CD14-positive monocyte (primary cell): ENCODE measurements around the gene BUB1B. TPM values are rescaled to one million over a fixed set of nuclear protein-coding genes. Genes with fewer than 3 reads are reported as not detected.

Experiments
- DNase-seq, 3 donors: peaks; one replicate each; pipeline ENCODE4 v3.0.0-alpha.2; 2011 to 2022
- H2AFZ ChIP-seq: 2 replicates; pipeline ENCODE4 v1.6.0; 2012; ENCODE audit warnings: mild to moderate bottlenecking, low read depth, low read length, inconsistent platforms; ENCODE audit not compliant: insufficient read depth, poor library complexity, severe bottlenecking
- H3K27ac ChIP-seq, 2 donors: 1 replicate in 1 of 2; 2 replicates in 1 of 2; pipeline ENCODE4 v1.5.1; 2012 to 2013; ENCODE audit warnings: low read length in 2 of 2, control low read depth in 1 of 2, inconsistent platforms in 1 of 2, low read depth in 1 of 2, mild to moderate bottlenecking in 1 of 2
- H3K27me3 ChIP-seq, 2 donors: one replicate each; pipeline versions ENCODE4 v1.6.0 to v1.6.1; 2011 to 2013; ENCODE audit warnings: low read length in 2 of 2; ENCODE audit not compliant: control insufficient read depth in 2 of 2, insufficient read depth in 2 of 2
- H3K36me3 ChIP-seq, 2 donors: replicated peaks in 1 of 2; 1 replicate in 1 of 2; 2 replicates in 1 of 2; pipeline versions ENCODE4 v1.5.1 to v1.6.1; 2012 to 2013; ENCODE audit warnings: low read length in 2 of 2, control low read depth in 1 of 2, inconsistent platforms in 1 of 2, mild to moderate bottlenecking in 1 of 2; ENCODE audit not compliant: insufficient read depth in 2 of 2, control insufficient read depth in 1 of 2
- H3K4me1 ChIP-seq, 2 donors: 1 replicate in 1 of 2; 2 replicates in 1 of 2; pipeline versions ENCODE4 v1.5.1 to v1.6.1; 2012 to 2013; ENCODE audit warnings: low read length in 2 of 2, control low read depth in 1 of 2, inconsistent platforms in 1 of 2, mild to moderate bottlenecking in 1 of 2, moderate library complexity in 1 of 2; ENCODE audit not compliant: insufficient read depth in 2 of 2, control insufficient read depth in 1 of 2
- H3K4me2 ChIP-seq: replicated peaks from 2 replicates; pipeline ENCODE3; 2012; ENCODE audit warnings: low read length, moderate library complexity, mild to moderate bottlenecking; ENCODE audit not compliant: poor library complexity, severe bottlenecking; ENCODE audit errors: extremely low read depth
- H3K4me3 ChIP-seq, 3 experiments: fragments of 200-600 bp in 1 of 3; sonication (generic) in 1 of 3; replicated peaks in 1 of 3; 1 replicate in 2 of 3; 2 replicates in 1 of 3; pipeline ENCODE4 v1.5.1; 2011 to 2013; ENCODE audit warnings: low read length in 3 of 3, mild to moderate bottlenecking in 3 of 3, control low read depth in 2 of 3, low read depth in 2 of 3, inconsistent platforms in 1 of 3, moderate library complexity in 1 of 3
- H3K79me2 ChIP-seq: 2 replicates; pipeline ENCODE4 v1.6.0; 2012; ENCODE audit warnings: mild to moderate bottlenecking, control low read depth, inconsistent platforms, low read length, moderate library complexity; ENCODE audit not compliant: insufficient read depth
- H3K9ac ChIP-seq: 2 replicates; pipeline ENCODE4 v1.6.0; 2017; ENCODE audit warnings: low read length, mild to moderate bottlenecking; ENCODE audit not compliant: insufficient read depth, poor library complexity, severe bottlenecking
- H3K9me3 ChIP-seq, 2 donors: replicated peaks in 1 of 2; 1 replicate in 1 of 2; 2 replicates in 1 of 2; pipeline versions ENCODE4 v1.5.1 to v1.6.1; 2012 to 2013; ENCODE audit warnings: low read length in 2 of 2, control low read depth in 1 of 2; ENCODE audit not compliant: control insufficient read depth in 1 of 2, insufficient read depth in 1 of 2
- H4K20me1 ChIP-seq: 2 replicates; pipeline ENCODE4 v1.6.0; 2012; ENCODE audit warnings: mild to moderate bottlenecking, low read length, control low read depth, moderate library complexity; ENCODE audit not compliant: insufficient read depth
- H3K27ac Mint-ChIP-seq, 7 donors: one replicate each; pipeline ENCODE4 v1.8.0; 2020; ENCODE audit warnings: mild to moderate bottlenecking in 7 of 7, mixed read lengths in 7 of 7, moderate library complexity in 6 of 7, inconsistent platforms in 2 of 7
- H3K27me3 Mint-ChIP-seq, 3 donors: one replicate each; pipeline ENCODE4 v1.8.0; 2021 to 2022; ENCODE audit warnings: low read depth in 3 of 3, mild to moderate bottlenecking in 3 of 3, mixed read lengths in 3 of 3, moderate library complexity in 3 of 3, inconsistent platforms in 1 of 3
- H3K36me3 Mint-ChIP-seq, 2 donors: one replicate each; pipeline ENCODE4 v1.8.0; 2020; ENCODE audit warnings: mixed read lengths in 2 of 2, inconsistent platforms in 1 of 2, mild to moderate bottlenecking in 1 of 2
- H3K4me1 Mint-ChIP-seq: one replicate; pipeline ENCODE4 v1.8.0; 2020; ENCODE audit warnings: mild to moderate bottlenecking, mixed read lengths
- H3K4me3 Mint-ChIP-seq, 2 donors: one replicate each; pipeline ENCODE4 v1.8.0; 2020; ENCODE audit warnings: mild to moderate bottlenecking in 2 of 2, mixed read lengths in 2 of 2, moderate library complexity in 1 of 2
- H3K9me3 Mint-ChIP-seq, 7 donors: one replicate each; pipeline ENCODE4 v1.8.0; 2020 to 2022; ENCODE audit warnings: mixed read lengths in 7 of 7, mild to moderate bottlenecking in 6 of 7, moderate library complexity in 6 of 7, inconsistent platforms in 2 of 7
- WGBS: methylation state at CpG from one replicate; pipeline ENCODE4 v1.1.5; 2013; ENCODE audit warnings: missing lambda C conversion rate; ENCODE audit not compliant: insufficient coverage; 5-methylcytosine and 5-hydroxymethylcytosine counted together
- intact Hi-C, 2 donors: fragments of 100-400 bp; cut with micrococcal nuclease; formaldehyde crosslinking; loops; one replicate each; pipeline versions ENCODE4 v1.15.0 to v1.15.1; 2023
- polyA plus RNA-seq, 3 donors: library from polyadenylated mRNA; depleted of rRNA in 1 of 3; unstranded in 2 of 3; stranded (reverse) in 1 of 3; fragments of 300-500 nt in 2 of 3; fragments of >200 nt in 1 of 3; fragmentation: Illumina TruSeq in 2 of 3; gene quantifications; 1 replicate in 2 of 3; 2 replicates in 1 of 3; pipeline ENCODE4 v1.2.3, GENCODE V29; 2012 to 2021
- TF ChIP-seq, protein P1 (sequence below): fragments of 200-600 bp; IDR thresholded peaks from one replicate; pipeline ENCODE4 v1.8.0; 2022; ENCODE audit warnings: antibody characterized with exemption, mild to moderate bottlenecking

Gene BUB1B
- polyA plus RNA-seq, 3 donors = 0.01 to 0.51 TPM; not detected in 1

DNA sequence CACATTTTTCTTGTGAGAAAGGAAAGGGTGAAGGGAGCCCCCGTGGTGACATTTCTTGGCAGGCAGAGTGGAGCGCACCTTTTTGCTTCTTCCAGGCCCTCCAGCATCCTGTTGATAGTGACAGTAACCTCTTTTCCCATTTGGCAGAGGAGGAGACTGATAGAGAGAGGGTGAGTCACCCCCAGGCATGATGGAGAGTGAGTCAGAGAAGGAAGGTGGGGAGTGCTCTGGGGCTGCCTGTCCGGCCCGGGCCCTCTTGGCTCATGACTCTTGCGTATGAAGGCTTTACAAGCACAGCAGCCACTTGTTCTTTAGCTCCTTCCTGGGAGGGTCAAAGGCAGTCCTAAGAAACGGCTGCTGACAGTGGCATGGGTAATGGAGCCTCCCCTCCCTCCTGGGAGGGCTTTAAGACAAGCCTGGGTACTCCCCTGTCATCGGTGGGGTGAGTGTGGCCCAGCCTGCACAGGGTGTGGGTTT lies 106.0 kb downstream of the BUB1B start:
- Mint-ChIP-seq H3K36me3 (no peaks in the 10 kb centered on the region), H3K4me1 (peaks cover 6% of the 10 kb centered on the region), H3K27ac (peak overlapping the region in 2 of 7 donors; percentile 57 to 58), H3K27me3 (peaks cover 2 to 12% (median 2%) of the 10 kb centered on the region in 3 donors), H3K9me3 (no peaks in the 10 kb centered on the region), H3K4me3 (no peak overlapping the region)
- 71% methylated on average over 4 of the region's 7 CpGs for WGBS
- Histone ChIP-seq H3K4me3 (no peak overlapping the region), H3K9ac (no peak overlapping the region), H3K9me3 (no peaks in the 10 kb centered on the region), H4K20me1 (no peaks in the 10 kb centered on the region), H3K36me3 (no peaks in the 10 kb centered on the region), H3K79me2 (no peaks in the 10 kb centered on the region), H3K4me2 (no peak overlapping the region), H3K27ac (no peak overlapping the region), H2AFZ (peak overlapping the region; percentile 29), H3K27me3 (no peaks in the 10 kb centered on the region), H3K4me1 (no peaks in the 10 kb centered on the region)
- DNase-seq = peak; percentile 32 to 56 (median 40)
- intact Hi-C loops = no loop called here
- TF ChIP-seq, protein P1, sequence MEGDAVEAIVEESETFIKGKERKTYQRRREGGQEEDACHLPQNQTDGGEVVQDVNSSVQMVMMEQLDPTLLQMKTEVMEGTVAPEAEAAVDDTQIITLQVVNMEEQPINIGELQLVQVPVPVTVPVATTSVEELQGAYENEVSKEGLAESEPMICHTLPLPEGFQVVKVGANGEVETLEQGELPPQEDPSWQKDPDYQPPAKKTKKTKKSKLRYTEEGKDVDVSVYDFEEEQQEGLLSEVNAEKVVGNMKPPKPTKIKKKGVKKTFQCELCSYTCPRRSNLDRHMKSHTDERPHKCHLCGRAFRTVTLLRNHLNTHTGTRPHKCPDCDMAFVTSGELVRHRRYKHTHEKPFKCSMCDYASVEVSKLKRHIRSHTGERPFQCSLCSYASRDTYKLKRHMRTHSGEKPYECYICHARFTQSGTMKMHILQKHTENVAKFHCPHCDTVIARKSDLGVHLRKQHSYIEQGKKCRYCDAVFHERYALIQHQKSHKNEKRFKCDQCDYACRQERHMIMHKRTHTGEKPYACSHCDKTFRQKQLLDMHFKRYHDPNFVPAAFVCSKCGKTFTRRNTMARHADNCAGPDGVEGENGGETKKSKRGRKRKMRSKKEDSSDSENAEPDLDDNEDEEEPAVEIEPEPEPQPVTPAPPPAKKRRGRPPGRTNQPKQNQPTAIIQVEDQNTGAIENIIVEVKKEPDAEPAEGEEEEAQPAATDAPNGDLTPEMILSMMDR = no peak

DNA sequence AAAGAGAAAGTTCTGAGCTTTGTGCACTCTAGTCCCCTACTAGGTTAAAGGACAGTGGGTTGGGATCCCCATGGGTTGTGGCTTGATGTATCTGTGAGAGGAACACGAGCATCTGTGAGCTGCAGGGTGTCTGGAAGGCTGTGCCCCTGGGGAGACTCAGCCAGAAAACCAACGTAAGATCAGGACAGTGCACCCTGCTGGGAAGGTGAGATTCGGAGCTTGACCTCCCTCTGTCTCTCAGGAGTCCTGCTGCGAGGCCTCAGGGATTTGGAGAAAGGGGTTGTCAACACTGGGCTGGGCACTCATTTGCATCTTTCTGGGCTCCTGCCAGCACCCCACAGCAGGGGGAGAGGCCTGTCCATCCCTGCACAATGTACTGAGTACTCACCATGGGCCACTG lies 106.8 kb downstream of the BUB1B start:
- Histone ChIP-seq H3K4me1 (no peaks in the 10 kb centered on the region), H3K27me3 (no peaks in the 10 kb centered on the region), H3K27ac (no peak overlapping the region), H3K4me2 (no peak overlapping the region), H3K36me3 (no peaks in the 10 kb centered on the region), H3K4me3 (no peak overlapping the region), H3K9me3 (no peaks in the 10 kb centered on the region), H4K20me1 (no peaks in the 10 kb centered on the region), H3K9ac (no peak overlapping the region), H2AFZ (no peak overlapping the region), H3K79me2 (no peaks in the 10 kb centered on the region)
- TF ChIP-seq, protein P1 = no peak
- H3K9me3 Mint-ChIP-seq = no peaks in the 10 kb centered on the region
- H3K4me3 Mint-ChIP-seq = no peak overlapping the region
- 92% methylated on average over 4 of the region's 4 CpGs for WGBS
- H3K27ac Mint-ChIP-seq = no peak overlapping the region
- peaks cover 6% of the 10 kb centered on the region for H3K4me1 Mint-ChIP-seq
- DNase-seq = no peak
- H3K27me3 Mint-ChIP-seq = peaks cover 2 to 9% (median 3%) of the 10 kb centered on the region in 3 donors
- no peaks in the 10 kb centered on the region for H3K36me3 Mint-ChIP-seq
- intact Hi-C loops = no loop called here
